HepG2 (cell line): ENCODE measurements around the gene MAN1C1. TPM values are rescaled to one million over a fixed set of nuclear protein-coding genes. Genes with fewer than 3 reads are reported as not detected.

Source experiments
- ATAC-seq: fragments of 200-7000 bp; cut with Tn5 transposase; 3 replicates; pipeline ENCODE4 v1.9.1; 2020; ENCODE audit warnings: mild to moderate bottlenecking, moderate library complexity
- BruUV-seq: library from RNA; stranded (reverse); fragments of 400-500 nt; replicated peaks from 2 replicates; lab custom pipeline; 2021; lab: Mats Ljungman, UMichigan
- CTCF ChIA-PET: fragments of 300-600 bp; formaldehyde crosslinking; extraction: SDS; loops from one replicate; lab custom pipeline; 2021; ENCODE audit warnings: low total read pairs, inconsistent platforms, low intra/inter-chr PET ratio; lab: Yijun Ruan, JAX
- POLR2A ChIA-PET: fragments of 350-600 bp; sonication (Branson Sonifier 250); formaldehyde crosslinking; loops from one replicate; lab custom pipeline; 2020; ENCODE audit warnings: antibody characterized with exemption, inconsistent platforms; lab: Yijun Ruan, JAX
- DNase-seq: peaks from one replicate; pipeline ENCODE4 v3.0.0-alpha.2; 2015; ENCODE audit warnings: low spot score
- FAIRE-seq: peaks from 3 replicates; lab custom pipeline; 2011; peaks lifted over from hg19 to GRCh38; lab: Jason Lieb, UNC
- H2AFZ ChIP-seq: one replicate; pipeline ENCODE4 v1.6.1; 2011; ENCODE audit warnings: low read length, inconsistent platforms
- H3K27ac ChIP-seq: fragments of 300-600 bp; 3 replicates; pipeline ENCODE4 v1.8.0; 2011; ENCODE audit warnings: mixed run types, mild to moderate bottlenecking, mixed read lengths, low read length, inconsistent platforms; ENCODE audit not compliant: insufficient read depth; ENCODE audit errors: extremely low read length
- H3K27me3 ChIP-seq, 2 experiments: fragments of 200-600 bp in 1 of 2; 2 replicates in 1 of 2; 3 replicates in 1 of 2; pipeline versions ENCODE4 v1.6.0 to v1.8.0; 2011; ENCODE audit warnings: low read length in 2 of 2, mild to moderate bottlenecking in 2 of 2, moderate library complexity in 2 of 2, inconsistent platforms in 1 of 2; ENCODE audit not compliant: insufficient read depth in 2 of 2, control insufficient read depth in 1 of 2
- H3K36me3 ChIP-seq, 2 experiments: fragments of 200-600 bp in 1 of 2; replicated peaks in 1 of 2; 2 replicates in 1 of 2; 3 replicates in 1 of 2; pipeline versions ENCODE4 v1.5.1 to v1.8.0; 2011; ENCODE audit warnings: low read length in 2 of 2, inconsistent platforms in 1 of 2; ENCODE audit not compliant: insufficient read depth in 2 of 2, control insufficient read depth in 1 of 2
- H3K4me1 ChIP-seq: 2 replicates; pipeline ENCODE4 v1.5.1; 2012; ENCODE audit warnings: low read length, inconsistent platforms; ENCODE audit not compliant: insufficient read depth
- H3K4me2 ChIP-seq: 2 replicates; pipeline ENCODE4 v1.6.0; 2011; ENCODE audit warnings: low read depth, low read length, inconsistent platforms
- H3K4me3 ChIP-seq, 3 experiments: fragments of 200-600 bp in 1 of 3; sonication (generic), shearing (Covaris generic) in 1 of 3; replicated peaks in 1 of 3; 2 replicates each; pipeline ENCODE4 v1.5.1; 2011 to 2016; ENCODE audit warnings: low read length in 3 of 3, inconsistent platforms in 2 of 3, low read depth in 2 of 3, mild to moderate bottlenecking in 2 of 3, control low read depth in 1 of 3, mixed read lengths in 1 of 3; ENCODE audit not compliant: insufficient read depth in 1 of 3
- H3K79me2 ChIP-seq: one replicate; pipeline ENCODE4 v1.6.1; 2011; ENCODE audit warnings: low read length, inconsistent platforms; ENCODE audit not compliant: insufficient read depth
- H3K9ac ChIP-seq: 2 replicates; pipeline ENCODE4 v1.6.0; 2011; ENCODE audit warnings: mild to moderate bottlenecking, low read depth, low read length, inconsistent platforms; ENCODE audit not compliant: insufficient read depth
- H3K9me3 ChIP-seq: 2 replicates; pipeline ENCODE4 v1.5.1; 2012; ENCODE audit warnings: mild to moderate bottlenecking, low read length
- H4K20me1 ChIP-seq: 2 replicates; pipeline ENCODE4 v1.6.0; 2011; ENCODE audit warnings: inconsistent platforms, mild to moderate bottlenecking, low read length, moderate library complexity; ENCODE audit not compliant: insufficient read depth
- ASH2L ChIP-seq: fragments of 300-600, 200-600 bp; sonication (generic); IDR thresholded peaks from 2 replicates; pipeline ENCODE4 v1.7.0; 2017; ENCODE audit warnings: low read depth, mild to moderate bottlenecking, moderate library complexity, mixed read lengths, low read length; ENCODE audit not compliant: insufficient read length
- POGZ ChIP-seq: sonication (generic); formaldehyde crosslinking; IDR thresholded peaks from 2 replicates; pipeline ENCODE4 v1.4.0; 2020; ENCODE audit warnings: mild to moderate bottlenecking, missing genetic modification reagents
- ZNF646 ChIP-seq: sonication (generic); formaldehyde crosslinking; IDR thresholded peaks from 2 replicates; pipeline ENCODE4 v1.9.0; 2021; ENCODE audit warnings: mild to moderate bottlenecking, missing genetic modification reagents
- WGBS: methylation state at CpG from one replicate; pipeline ENCODE4 v1.1.6; 2017; ENCODE audit warnings: low lambda C conversion rate; 5-methylcytosine and 5-hydroxymethylcytosine counted together
- in situ Hi-C: cut with HindIII; loops from 2 replicates; pipeline ENCODE4 v1.10.0; 2017; ENCODE audit warnings: low pct_unique_long_range_greater_than_20kb; ENCODE audit not compliant: extremely low pct_ligation_motif_present
- intact Hi-C: fragments of 100-400 bp; cut with micrococcal nuclease; formaldehyde crosslinking; loops from one replicate; pipeline ENCODE4 v1.10.0; 2022; ENCODE audit not compliant: unreplicated experiment
- polyA plus RNA-seq, 8 experiments: library from polyadenylated mRNA; depleted of rRNA in 3 of 8; stranded (reverse) in 7 of 8; unstranded in 1 of 8; fragments of >200 nt; fragmentation: Illumina TruSeq in 4 of 8; extraction: Trizol in 4 of 8; gene quantifications; 2 replicates each; pipeline versions ENCODE4 v1.2.1 to v1.2.3, GENCODE V29; 2011 to 2016; ENCODE audit warnings: low read depth in 4 of 8, missing spikeins in 1 of 8, mixed read lengths in 1 of 8; ENCODE audit not compliant: insufficient read depth in 1 of 8
- total RNA-seq, 5 experiments: library from RNA; depleted of rRNA; stranded (reverse); fragments of >200 nt; fragmentation: Illumina TruSeq; extraction: Trizol; gene quantifications; 2 replicates each; pipeline ENCODE4 v1.2.3, GENCODE V29; 2016; ENCODE audit warnings: low read depth in 1 of 5

MAN1C1 gene
- total and polyA plus RNA-seq, 2 of the 13 experiments (the other 11 are each of a cell fraction or from before 2014, with no cell fraction given) = 0.18 to 0.49 TPM

GRCh38 chr1:25629836-25630235 is 13.2 kb downstream of the MAN1C1 start (continued):
- TF ChIP-seq ZNF646 (no peak), POGZ (no peak)

DNA sequence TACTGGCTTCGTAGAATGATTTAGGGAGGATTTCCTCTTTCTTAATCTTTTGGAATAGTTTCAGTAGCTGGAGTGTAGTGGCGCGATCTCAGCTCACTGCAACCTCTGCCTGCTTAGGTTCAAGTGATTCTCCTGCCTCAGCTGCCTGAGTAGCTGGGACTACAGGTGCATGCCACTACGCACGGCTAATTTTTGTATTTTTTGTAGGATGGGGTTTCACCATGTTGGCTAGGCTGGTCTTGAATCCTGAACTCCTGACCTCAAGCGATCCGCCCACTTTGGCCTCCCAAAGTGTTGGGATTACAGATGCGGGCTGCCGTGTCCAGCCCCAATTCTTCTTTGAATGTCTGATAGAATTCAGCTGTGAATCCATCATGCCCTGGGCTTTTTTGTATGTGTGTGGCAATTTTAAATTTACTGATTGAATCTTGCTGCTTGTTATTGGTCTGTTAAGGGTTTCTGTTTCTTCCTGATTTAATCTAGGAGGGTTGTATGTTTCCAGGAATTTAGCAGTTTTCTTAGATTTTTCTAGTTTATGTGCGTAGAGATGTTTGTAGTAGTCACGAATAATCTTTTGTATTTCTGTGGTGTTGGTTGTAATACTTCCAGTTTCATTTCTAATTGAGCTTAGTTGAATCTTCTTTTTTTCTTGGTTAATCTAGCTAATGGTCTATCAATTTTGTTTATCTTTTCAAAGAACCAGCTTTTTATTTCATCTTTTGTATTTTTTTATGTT is 15.3 kb downstream of the MAN1C1 start:
- Histone ChIP-seq H3K27me3 (peaks cover 0 to 13% of the 10 kb centered on the region in 2 experiments; a peak in 1 of 5 replicates), H4K20me1 (no peaks in the 10 kb centered on the region), H3K9me3 (no peaks in the 10 kb centered on the region), H3K4me3 (no peak overlapping the region), H3K4me2 (no peak overlapping the region), H3K27ac (no peak overlapping the region), H3K9ac (no peak overlapping the region), H3K79me2 (no peaks in the 10 kb centered on the region), H2AFZ (no peak overlapping the region), H3K4me1 (no peaks in the 10 kb centered on the region), H3K36me3 (no peaks in the 10 kb centered on the region)
- no TSS peak for BruUV-seq
- DNase-seq (no peak), FAIRE-seq (no peak), ATAC-seq (no peak)
- CTCF ChIA-PET = no interaction called here
- POLR2A ChIA-PET = no interaction called here
- no peak for TF ChIP-seq ASH2L
- in situ Hi-C loops = no loop called here
- intact Hi-C loops = no loop called here
- 38% methylated on average over 11 of the region's 11 CpGs for WGBS
